NCI-H526 treated with DMSO at 0.1 percent for 48 hours (cell line): ENCODE measurements around the gene LRCH4.

Source experiments
- DNase-seq: peaks from one replicate; lab custom pipeline; 2025; lab: John Stamatoyannopoulos, UW

LRCH4 gene

DNA sequence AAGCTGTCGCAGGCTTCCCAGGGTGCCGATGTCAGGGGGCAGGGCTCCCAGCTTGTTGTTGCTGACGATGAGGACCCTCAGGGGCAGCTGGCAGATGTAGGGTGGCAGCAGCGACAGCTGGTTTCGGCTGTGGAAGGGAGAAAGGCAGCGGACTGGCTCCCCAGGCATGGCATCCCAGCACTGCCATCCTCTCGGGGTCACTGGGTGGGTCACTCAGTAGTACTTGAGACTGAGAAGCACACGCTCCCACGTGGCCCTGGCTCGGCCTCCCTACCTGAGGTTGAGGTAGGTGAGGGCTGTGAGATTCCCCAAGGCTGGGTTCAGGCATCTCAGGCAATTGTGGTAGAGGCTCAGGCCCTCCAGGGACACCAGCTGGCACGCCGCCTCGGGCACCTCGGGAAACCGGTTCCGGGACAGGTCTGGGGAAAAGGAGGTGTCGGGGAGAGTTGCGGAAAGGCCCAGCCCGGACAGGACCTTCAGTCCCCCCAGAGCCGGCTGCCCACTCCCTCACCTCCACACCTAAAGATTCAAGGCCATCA lies 3.8 kb downstream of the LRCH4 start:
- DNase-seq = no peak

GRCh38 chr7:100580466-100581283 lies 5.3 kb downstream of the LRCH4 start:
- no peak for DNase-seq

GRCh38 chr7:100578246-100579183 lies 7.4 kb downstream of the LRCH4 start:
- no peak for DNase-seq

DNA sequence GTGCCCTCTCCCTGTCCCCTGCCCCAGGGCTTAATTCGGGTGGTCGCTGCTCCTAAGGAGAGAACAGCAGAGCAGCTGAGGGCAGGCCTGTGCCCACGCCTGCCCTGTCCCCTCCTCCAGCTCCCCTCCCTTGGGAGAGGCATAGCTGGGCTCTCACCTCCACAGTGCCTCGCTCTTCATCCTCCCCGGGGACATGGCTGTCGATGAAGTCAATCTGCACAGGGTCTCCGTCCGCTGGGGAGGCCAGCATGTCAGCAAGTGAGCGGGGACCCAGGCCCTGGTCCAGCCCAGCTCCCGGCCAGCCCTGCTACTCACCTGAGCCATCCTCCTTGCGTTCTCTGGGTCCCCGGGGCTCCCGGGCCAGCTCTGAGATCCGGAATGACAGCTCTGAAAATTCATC lies 8.4 kb downstream of the LRCH4 start:
- DNase-seq = no peak

DNA sequence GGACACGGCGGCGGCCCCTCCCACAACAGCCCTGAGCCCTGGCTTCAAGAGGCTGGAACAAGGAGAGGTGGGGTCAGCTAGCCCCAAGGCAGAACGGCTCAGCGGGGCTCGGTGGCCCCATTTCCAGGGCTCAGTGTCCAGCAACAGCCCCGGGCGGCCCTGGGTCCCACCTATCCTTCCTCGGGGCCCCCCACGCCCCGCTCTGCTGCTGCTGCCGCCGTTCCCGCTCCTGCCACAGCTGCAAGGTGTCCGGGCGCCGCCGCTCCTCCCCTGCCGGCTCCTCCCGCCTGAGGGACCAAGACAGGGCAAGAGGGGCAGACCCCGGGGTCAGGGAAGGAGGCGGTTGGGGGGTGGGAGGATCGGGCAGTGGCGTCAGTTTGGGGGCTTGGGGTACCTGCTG lies 8.8 kb downstream of the LRCH4 start:
- DNase-seq = no peak

DNA sequence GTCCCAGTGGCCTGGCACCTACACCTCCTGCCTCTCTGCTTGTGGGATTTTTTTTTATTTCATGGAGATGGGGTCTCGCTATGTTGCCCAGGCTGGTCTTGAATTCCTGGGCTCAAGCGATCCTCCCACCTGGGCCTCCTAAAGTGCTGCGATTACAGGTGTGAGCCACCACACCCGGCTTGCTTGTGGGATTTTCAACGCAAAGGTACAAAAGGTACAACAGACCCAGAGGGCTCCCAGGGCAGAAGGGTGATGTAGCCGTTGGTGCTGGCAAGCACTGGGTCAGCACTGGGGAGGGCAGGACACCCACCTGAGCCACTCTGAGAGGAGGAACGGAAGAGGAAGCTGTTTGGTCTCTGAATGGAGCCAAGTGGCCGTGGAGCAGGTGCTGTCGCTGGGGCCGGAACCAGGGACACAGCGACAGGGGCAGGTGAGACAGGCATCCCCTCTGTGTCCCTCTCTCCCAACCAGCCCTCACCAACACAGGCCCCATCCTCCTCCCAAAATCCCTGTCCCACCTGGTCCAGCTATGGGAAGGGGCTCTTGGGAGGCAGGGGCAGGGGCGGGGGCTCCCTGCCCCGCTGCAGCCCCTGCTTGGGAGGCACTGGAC lies 9.4 kb downstream of the LRCH4 start:
- DNase-seq = no peak

DNA sequence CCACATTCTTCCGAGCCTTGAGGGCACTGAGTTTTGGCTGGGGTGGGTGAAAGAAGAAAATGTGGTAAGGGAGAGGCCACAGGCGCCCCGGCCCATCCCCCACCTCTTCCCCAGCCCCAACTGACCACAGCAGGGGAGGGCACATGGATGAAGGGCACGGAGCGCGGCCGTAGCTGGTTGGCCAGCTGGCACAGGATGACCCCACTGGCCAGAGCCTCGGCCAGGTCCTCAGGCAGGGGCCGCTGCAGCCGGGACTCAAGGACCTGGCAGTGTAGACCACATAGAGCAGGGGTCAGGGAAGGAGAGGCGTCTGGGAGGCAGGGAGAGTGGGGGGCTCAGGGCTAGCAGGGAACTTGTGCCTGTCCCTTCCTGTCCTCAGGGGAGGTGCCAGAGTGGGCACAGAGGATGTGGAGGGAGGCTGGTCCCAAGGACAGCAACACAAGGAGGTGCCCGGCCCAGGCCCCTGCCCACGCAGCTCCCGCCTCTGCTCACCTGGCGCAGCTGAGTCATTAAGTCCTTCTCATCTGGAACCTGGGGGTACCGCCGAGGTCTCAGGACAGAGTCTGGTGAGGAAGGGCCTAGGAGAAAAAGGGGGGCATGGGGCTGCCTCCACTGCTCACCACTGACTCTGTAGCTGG lies 10.1 kb downstream of the LRCH4 start:
- no peak for DNase-seq

DNA sequence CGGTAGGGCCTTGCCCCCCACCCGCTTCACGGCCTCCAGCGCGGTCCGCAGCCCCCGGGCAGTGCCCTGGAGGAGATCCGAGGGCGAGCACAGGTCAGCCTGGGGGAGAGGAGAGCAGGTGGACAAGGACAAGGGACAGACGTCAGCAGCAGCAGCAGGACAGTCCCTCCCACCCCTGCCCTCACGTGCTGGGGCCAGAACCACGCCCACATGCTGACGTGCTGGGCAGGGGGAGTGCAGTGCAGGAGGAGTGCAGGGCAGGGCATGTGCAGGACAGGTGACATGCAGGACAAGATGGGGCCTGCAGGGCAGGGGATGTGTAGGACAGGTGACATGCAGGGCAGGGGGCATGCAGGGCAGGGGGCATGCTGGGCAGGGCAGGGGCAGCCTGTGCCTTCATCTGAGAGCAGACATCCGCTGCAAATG lies 10.7 kb downstream of the LRCH4 start:
- DNase-seq = no peak

DNA sequence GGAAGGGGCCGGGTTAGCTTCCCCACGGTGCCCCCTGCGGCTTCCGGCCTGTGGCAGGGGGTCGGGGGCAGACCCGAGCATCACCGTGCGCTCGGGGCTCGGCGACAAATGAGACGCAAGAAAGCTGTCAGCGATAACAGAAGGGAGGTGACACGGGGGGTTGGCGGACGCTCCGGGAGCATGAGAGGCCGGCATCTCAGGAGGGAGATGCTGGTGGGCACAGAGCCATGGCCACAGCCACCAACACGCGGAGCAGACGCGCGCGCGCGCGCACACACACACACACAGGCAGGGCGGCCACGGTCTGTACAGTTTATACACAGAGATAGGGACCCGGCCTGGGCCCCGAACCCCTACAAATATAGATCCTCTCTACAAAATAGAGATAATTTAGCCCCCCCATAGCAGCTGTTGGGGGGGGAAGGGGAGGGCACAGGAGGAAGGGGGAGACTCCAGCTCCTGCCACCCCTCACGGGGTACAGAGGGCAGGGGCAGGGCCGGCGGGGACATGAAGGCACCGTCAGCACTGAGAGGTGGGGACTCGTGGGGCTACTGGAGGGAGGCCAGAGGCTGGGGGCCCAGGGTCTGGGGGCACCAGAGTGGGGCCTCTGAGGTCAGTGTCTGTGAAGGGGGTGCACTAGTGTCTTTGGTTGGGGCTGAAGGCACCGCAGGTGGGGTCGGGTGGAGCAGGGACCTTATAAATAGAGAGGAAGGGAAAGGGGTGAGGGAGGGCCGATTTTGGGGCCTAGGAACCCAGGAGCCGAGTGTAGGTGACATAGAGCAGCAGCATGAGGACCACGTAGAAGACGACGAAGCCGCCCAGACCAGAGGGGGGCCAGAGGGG lies 11.3 kb downstream of the LRCH4 start:
- no peak for DNase-seq

DNA sequence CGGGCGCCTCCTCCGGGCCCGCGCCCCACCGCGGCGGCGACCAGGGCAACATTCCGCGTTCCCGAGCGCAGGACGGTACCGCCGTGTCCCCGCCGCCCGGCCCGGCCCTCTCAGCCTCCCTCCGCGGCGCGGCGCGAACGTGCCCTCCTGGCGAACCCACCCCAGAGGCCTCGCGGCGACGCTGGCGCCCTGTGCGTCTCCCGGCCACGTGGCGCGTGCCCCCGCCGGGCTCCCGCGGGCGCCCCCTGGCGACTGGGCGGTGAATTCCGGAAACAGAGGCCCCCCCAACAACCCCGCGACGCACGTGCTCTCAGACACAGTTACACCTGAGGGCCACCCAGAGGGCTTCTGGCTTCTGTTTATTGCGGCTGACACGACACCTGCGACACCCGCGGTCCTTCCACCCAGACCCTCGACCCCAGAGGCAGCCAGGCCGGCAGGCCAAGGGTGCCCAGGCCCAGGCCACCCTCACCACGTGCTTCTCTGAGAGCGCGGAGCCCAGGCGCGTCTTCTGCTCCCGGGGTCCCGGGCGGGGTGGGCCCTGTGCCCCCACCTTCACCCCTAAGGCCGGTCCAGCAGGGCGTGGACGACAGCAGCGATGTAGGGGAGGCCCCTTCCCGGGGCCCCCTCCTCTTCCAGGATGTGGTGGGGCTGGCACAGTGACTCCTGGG lies 12.1 kb downstream of the LRCH4 start, which contains the start of gene SAP25:
SAP25 (minus strand) TSS at position 210 of the 671 bp plus-strand sequence; CDS start at position 52, 158 bp downstream.
- no peak for DNase-seq

GRCh38 chr7:100572949-100573675 lies 12.8 kb downstream of the LRCH4 start:
- no peak for DNase-seq

DNA sequence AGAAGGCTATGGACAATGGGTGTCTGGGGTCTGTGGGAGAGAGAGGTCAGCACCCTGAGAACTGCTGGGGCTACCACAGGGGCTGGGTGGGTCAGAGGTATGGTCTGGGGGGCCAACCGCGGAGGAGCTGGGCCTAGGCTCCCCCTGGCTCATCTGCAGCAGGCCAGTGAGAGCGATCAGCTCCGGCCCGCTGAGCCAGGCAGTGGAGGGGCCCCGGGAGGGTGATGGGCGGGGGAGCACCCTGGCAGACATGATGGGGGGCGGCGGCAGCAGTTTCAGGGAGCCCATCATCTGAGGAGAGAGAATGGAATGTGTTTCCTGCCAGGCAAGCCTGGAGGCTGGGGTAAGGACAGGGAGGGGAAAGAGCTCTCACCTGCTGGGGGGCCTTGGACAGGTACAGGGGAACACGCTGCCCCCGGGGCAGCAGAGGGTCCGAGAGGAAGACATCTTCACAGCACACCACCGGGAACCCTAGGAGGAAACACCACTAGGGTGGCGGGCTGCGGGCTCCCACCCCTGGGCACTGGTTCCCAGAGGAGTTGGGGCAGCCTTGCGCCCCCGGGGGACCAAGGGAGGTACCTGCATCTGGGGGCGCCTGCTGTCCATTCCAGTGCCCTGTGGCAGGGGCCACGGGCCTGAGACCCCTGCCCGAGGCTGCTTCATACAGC lies 13.5 kb downstream of the LRCH4 start:
- DNase-seq = no peak

DNA sequence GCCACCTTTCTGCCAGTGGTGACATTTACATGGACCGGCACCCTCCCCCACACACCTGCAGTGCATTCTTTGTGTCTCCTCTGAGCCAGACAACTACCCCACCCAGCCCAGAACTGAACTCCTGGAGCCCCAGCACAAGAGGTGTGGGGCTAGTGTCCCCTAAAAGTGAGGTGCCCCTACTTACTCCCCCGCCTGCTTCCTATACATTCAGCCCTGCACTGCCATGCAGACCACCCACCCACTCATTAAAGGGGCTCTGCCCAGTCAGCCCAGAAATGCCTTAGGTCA lies 14.2 kb downstream of the LRCH4 start:
- DNase-seq = no peak

GRCh38 chr7:100570954-100571828 lies 14.7 kb downstream of the LRCH4 start:
- no peak for DNase-seq

GRCh38 chr7:100568896-100569844 lies 16.8 kb downstream of the LRCH4 start:
- peak; percentile 41 for DNase-seq

DNA sequence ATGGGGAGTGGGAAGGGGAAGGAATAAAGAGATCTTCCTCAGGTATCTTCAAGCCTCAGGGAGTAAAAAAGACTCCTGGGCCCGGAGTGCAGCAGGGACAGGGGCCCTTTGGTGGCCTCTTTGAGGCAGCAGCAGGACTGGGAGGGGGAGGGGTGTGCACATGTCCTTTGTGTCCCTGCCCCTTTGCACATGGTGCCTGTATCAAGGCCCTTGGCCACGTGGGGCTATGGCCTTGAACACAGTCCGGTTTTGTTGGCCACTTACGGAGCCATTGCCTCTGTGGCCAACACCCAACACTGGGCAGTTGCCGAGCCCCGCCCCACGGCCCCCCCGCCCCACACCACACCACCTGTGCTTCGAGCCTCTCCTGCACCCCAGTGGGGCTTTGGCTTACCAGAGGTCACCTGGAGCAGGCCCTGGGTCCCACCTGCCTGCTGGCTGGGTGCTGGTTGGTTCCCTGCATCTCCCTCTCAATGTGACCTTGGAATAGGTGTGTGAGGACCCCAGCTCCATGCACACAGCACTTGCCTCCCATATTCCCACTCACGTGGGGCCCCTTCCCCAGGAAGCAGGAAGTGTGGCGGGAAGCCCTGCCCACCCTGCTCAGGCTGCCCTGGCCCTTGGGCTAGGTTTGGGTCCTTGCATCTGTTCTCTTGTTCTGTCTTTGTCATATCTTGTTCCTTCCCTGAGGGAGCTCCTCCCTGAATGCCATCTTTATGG lies 17.6 kb downstream of the LRCH4 start:
- no peak for DNase-seq
